Heart right ventricle (tissue), 16 donors: ENCODE data around the gene RABGAP1. TPM values are rescaled to one million over a fixed set of nuclear protein-coding genes. Genes with fewer than 3 reads are reported as not detected.

ENCODE experiments used
- ATAC-seq, 8 donors: fragments of 200-7000 bp; cut with Tn5 transposase; one replicate each; pipeline ENCODE4 v1.9.1; 2020; ENCODE audit warnings: mild to moderate bottlenecking in 8 of 8, moderate library complexity in 8 of 8, moderate number of reproducible peaks in 1 of 8
- DNase-seq, 2 donors: peaks; one replicate each; pipeline ENCODE4 v3.0.0-alpha.2; 2020
- H3K27ac ChIP-seq, 10 donors: fragments of 200-600 bp; sonication (generic) in 2 of 10; one replicate each; pipeline versions ENCODE4 v1.5.0 to v1.8.0; 2020 to 2022; ENCODE audit warnings: mild to moderate bottlenecking in 3 of 10
- H3K27me3 ChIP-seq, 7 donors: fragments of 200-600 bp; one replicate each; pipeline ENCODE4 v1.8.0; 2021 to 2022; ENCODE audit warnings: mild to moderate bottlenecking in 2 of 7
- H3K36me3 ChIP-seq, 9 donors: fragments of 200-600 bp; sonication (generic) in 1 of 9; one replicate each; pipeline versions ENCODE4 v1.5.0 to v1.8.0; 2020 to 2022; ENCODE audit warnings: mild to moderate bottlenecking in 2 of 9
- H3K4me1 ChIP-seq, 9 donors: fragments of 200-600 bp; sonication (generic) in 1 of 9; one replicate each; pipeline versions ENCODE4 v1.5.0 to v1.8.0; 2020 to 2022; ENCODE audit warnings: mild to moderate bottlenecking in 4 of 9
- H3K4me3 ChIP-seq, 10 donors: fragments of 200-600 bp; sonication (generic) in 2 of 10; one replicate each; pipeline versions ENCODE4 v1.5.0 to v1.8.0; 2020 to 2022; ENCODE audit warnings: mild to moderate bottlenecking in 7 of 10, moderate library complexity in 2 of 10
- H3K9me3 ChIP-seq, 11 donors: fragments of 200-600 bp in 10 of 11; sonication (generic) in 2 of 11; one replicate each; pipeline versions ENCODE4 v1.5.0 to v1.8.0; 2013 to 2022; ENCODE audit warnings: mild to moderate bottlenecking in 2 of 11, control low read depth in 1 of 11, moderate library complexity in 1 of 11
- CTCF ChIP-seq, 9 donors: fragments of 200-600 bp; sonication (generic) in 2 of 9; IDR thresholded peaks; one replicate each; pipeline versions ENCODE4 v1.5.0 to v1.8.0; 2021 to 2022; ENCODE audit warnings: antibody characterized with exemption in 9 of 9, mild to moderate bottlenecking in 5 of 9, moderate library complexity in 1 of 9
- WGBS, 2 donors: extraction: QIAGEN DNeasy Blood & Tissue Kit; methylation state at CpG; one replicate each; pipeline ENCODE4 v1.1.7; 2013; ENCODE audit warnings: inconsistent platforms in 1 of 2; 5-methylcytosine and 5-hydroxymethylcytosine counted together
- intact Hi-C, 10 donors: fragments of 100-400 bp; cut with DNase I; formaldehyde crosslinking; loops; one replicate each; pipeline versions ENCODE4 v1.11.1 to v1.14.2; 2022
- polyA plus RNA-seq, 2 donors: library from polyadenylated mRNA; stranded (reverse); fragments of 200-250 nt; gene quantifications; one replicate each; pipeline ENCODE4 v1.2.3, GENCODE V29; 2013
- total RNA-seq, 10 donors: library from RNA; stranded (reverse); fragmentation: NEBNext Ultra II Directional in 3 of 10; extraction: Animal tissue kit (Norgen Biotek cat#: 25700) in 3 of 10; gene quantifications; one replicate each; pipeline versions ENCODE4 v1.2.1 to v1.2.4, GENCODE V29; 2021 to 2023
- donor health status: Arrhythmogenic right ventricular cardiomyopathy.
- donor health status: ischemic (EF 13 %, LVEDD 7.1; RV severe dilation, severe dysfunction).
- donor health status: healthy with polysubstance abuse.
- donor health status: DM: no; HTN: yes; CAD: no.
- donor health status: DM: no; HTN: no; CAD: no.
- donor health status: ischemic (EF 25% LVEDD 6.9; RV normal size, moderate dysfunction).
- donor health status: ischemic (EF 25% LVEDD 5.7; RV mildly dilated, moderate dysfunction).
- donor health status: healthy.
- donor health status: DM: yes; HTN: yes; CAD: no.
- donor health status: Ischemic cardiomyopathy.
- donor health status: ischemic (EF 35%, LVEDD 5.7; RV mildly dilated, moderate dysfunction).
- donor health status: nonischemic (EF 11% LVEDD 7.7; RV severe dilation, severe dysfunction).
- donor health status: DM: yes; HTN: yes; CAD: no.
- donor health status: PGD.
- donor health status: ischemic (EF 29% LVEDD 5.4; RV normal size, mild dysfunction).
- donor health status: nonischemic (EF 23%, LVEDD 6.1; RV moderate dilation, normal function).

Gene RABGAP1
- total and polyA plus RNA-seq, 12 donors = 9.3 to 62.3 (median 45.8) TPM

GRCh38 chr9:123120131-123120530, 179.3 kb downstream of the RABGAP1 start:
- TF ChIP-seq CTCF (IDR thresholded peaks at IDR 0.05) = no peak
- H3K4me3 ChIP-seq = no peak overlapping the region
- H3K27me3 ChIP-seq = no peaks in the 10 kb centered on the region
- H3K27ac ChIP-seq = peak overlapping the region in 3 of 10 donors; percentile 38 to 49 (median 48)
- H3K9me3 ChIP-seq = no peaks in the 10 kb centered on the region
- intact Hi-C loops = no loop called here
- ATAC-seq (no peak), DNase-seq (no peak)
- 87 to 89% methylated on average over 5 of the region's 5 CpGs for WGBS, 2 donors
- peaks cover 0 to 10% (median 0%) of the 10 kb centered on the region in 9 donors for H3K36me3 ChIP-seq
- peaks cover 0 to 37% (median 10%) of the 10 kb centered on the region in 9 donors for H3K4me1 ChIP-seq

GRCh38 chr9:123120953-123121352, 180.1 kb downstream of the RABGAP1 start:
- Histone ChIP-seq H3K36me3 (peaks cover 0 to 12% (median 0%) of the 10 kb centered on the region in 9 donors), H3K4me1 (peaks cover 0 to 30% (median 10%) of the 10 kb centered on the region in 9 donors), H3K9me3 (no peaks in the 10 kb centered on the region), H3K27me3 (no peaks in the 10 kb centered on the region), H3K27ac (peak overlapping the region in 1 of 10 donors; percentile 32), H3K4me3 (no peak overlapping the region)
- ATAC-seq = no peak
- no peak for DNase-seq
- WGBS, 2 donors = 93 to 98% methylated on average over 1 of the region's 1 CpG
- intact Hi-C loops = no loop called here
- TF ChIP-seq CTCF (IDR thresholded peaks at IDR 0.05) = no peak

GRCh38 chr9:123121457-123121856, 180.6 kb downstream of the RABGAP1 start:
- ATAC-seq (no peak), DNase-seq (no peak)
- H3K36me3 ChIP-seq = peaks cover 0 to 13% (median 0%) of the 10 kb centered on the region in 9 donors
- peaks cover 0 to 30% (median 10%) of the 10 kb centered on the region in 9 donors for H3K4me1 ChIP-seq
- WGBS, 2 donors = 97 to 98% methylated on average over 3 of the region's 3 CpGs
- no peaks in the 10 kb centered on the region for H3K27me3 ChIP-seq
- intact Hi-C loops = no loop called here
- no peak for TF ChIP-seq CTCF (IDR thresholded peaks at IDR 0.05)
- no peak overlapping the region for H3K4me3 ChIP-seq
- H3K9me3 ChIP-seq = no peaks in the 10 kb centered on the region
- no peak overlapping the region for H3K27ac ChIP-seq

GRCh38 chr9:123127512-123128075, 186.8 kb downstream of the RABGAP1 start:
- H3K4me3 ChIP-seq = no peak overlapping the region
- ATAC-seq (no peak), DNase-seq (no peak)
- H3K4me1 ChIP-seq = no peaks in the 10 kb centered on the region
- peaks cover 0 to 49% (median 3%) of the 10 kb centered on the region in 9 donors for H3K36me3 ChIP-seq
- 95% methylated on average over 3 of the region's 3 CpGs for WGBS, 2 donors
- no peaks in the 10 kb centered on the region for H3K9me3 ChIP-seq
- TF ChIP-seq CTCF (IDR thresholded peaks at IDR 0.05) = no peak
- H3K27ac ChIP-seq = no peak overlapping the region
- intact Hi-C loops = no loop called here
- H3K27me3 ChIP-seq = no peaks in the 10 kb centered on the region
